ENCODE measurements around the gene ANKRD36C. TPM values are rescaled to one million over a fixed set of nuclear protein-coding genes. Genes with fewer than 3 reads are reported as not detected.
A peak's percentile ranks its signal among the peaks of the same experiment; 100 is the strongest.
"Not testable (repeated sequence)": the region's sequence is repeated elsewhere in the genome, so short reads cannot be mapped to it uniquely, and the experiment has no call there.

The ANKRD36C gene
- total RNA-seq: 10 to 100 TPM; 22.2 to 45.8 (median 32.5) TPM
- long read RNA-seq, donor 1, partial matches to known transcripts: 2 of 5 reads
- long read RNA-seq, donor 1, other reads (novel, unspliced or antisense): 3 of 5 reads
- long read RNA-seq, donor 2, partial matches to known transcripts: 7 of 9 reads
- long read RNA-seq, donor 2, other reads (novel, unspliced or antisense): 2 of 9 reads

- intact Hi-C loops (cut with DNase I, micrococcal nuclease): not testable (repeated sequence)
- peak within 1 kb of the TSS; percentile 25 for H3K4me3 ChIP-seq
These were observed at the start of gene ANKRD36C for GRCh38 chr2:95991351-95992094. ANKRD36C (minus strand) TSS chr2:95991824; CDS start chr2:95991708, 116 bp downstream.

GRCh38 chr2:96035554-96035953, 43.9 kb upstream of the ANKRD36C start:
- intact Hi-C loops (cut with DNase I, micrococcal nuclease); H3K36me3 ChIP-seq (ENCODE audit: low read depth); H3K4me3 ChIP-seq; ATAC-seq; H3K9me3 ChIP-seq; H3K4me1 ChIP-seq (ENCODE audit: low read depth); DNase-seq: not testable (repeated sequence)

More at GRCh38 chr2:95991351-95992094, at the start of gene ANKRD36C:
- DNase-seq: peak; percentile 69 to 80 (median 70)
- not testable (repeated sequence) for H3K9me3 ChIP-seq; H3K4me1 ChIP-seq (ENCODE audit: low read depth); H3K36me3 ChIP-seq (ENCODE audit: low read depth)
- peak; percentile 93 for ATAC-seq

- H3K9me3 ChIP-seq; H3K4me1 ChIP-seq (ENCODE audit: low read depth); DNase-seq; ATAC-seq; H3K36me3 ChIP-seq (ENCODE audit: low read depth); H3K4me3 ChIP-seq; intact Hi-C loops (cut with DNase I, micrococcal nuclease): not testable (repeated sequence)
These were observed 43.2 kb upstream of the ANKRD36C start, which contains the start of gene GPAT2 for GRCh38 chr2:96034792-96035191. GPAT2 (minus strand) TSS chr2:96034916; CDS start chr2:96032359, 2,557 bp downstream.

DNA sequence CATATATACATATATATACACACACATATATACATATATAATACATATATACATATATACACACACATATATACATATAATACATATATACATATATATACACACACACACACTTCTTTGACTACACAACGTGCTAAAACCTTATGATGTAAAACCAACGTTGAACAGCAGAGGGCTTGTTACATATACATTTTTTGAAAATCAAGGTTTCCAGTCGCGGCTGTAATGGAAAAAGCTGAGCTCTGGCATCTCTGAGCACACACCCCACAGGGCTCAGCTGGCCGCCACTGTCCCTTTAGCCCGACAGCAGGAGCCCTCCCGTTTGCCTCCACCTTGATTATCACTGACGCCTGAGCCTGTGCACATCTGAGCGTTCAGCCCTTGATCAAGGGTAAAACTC, 42.4 kb upstream of the ANKRD36C start:
- H3K4me1 ChIP-seq (ENCODE audit: low read depth); intact Hi-C loops (cut with DNase I, micrococcal nuclease); H3K9me3 ChIP-seq; ATAC-seq; H3K36me3 ChIP-seq (ENCODE audit: low read depth); DNase-seq; H3K4me3 ChIP-seq: not testable (repeated sequence)

DNA sequence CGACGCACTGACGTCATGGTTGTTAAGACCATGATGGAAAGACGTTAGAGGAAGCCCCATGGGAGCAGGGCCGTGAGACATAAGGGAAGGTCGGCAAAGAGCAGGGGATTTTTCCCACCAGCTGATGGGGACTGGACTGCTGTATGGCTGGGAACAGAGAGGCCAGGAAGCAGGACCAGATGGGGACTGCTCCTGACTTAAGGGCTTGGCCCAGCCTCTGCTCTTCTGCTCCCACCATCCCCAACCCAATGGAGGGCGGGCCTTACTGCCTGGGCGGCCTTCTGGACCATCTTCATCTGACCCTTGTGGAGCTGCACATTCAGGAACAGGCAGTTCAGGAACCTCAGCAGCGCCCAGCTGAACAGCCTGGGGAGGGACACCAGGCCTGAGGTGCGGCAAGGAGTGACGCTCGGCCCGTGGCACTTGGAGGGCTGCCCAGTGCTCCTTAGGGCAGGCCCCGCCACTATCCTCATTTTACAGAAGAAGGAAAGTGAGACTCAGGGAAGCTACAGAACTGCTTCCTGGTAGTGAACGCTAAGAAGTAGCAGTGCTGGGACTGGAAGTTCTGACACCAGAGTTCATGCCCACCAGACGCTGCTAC, 36.2 kb upstream of the ANKRD36C start:
- H3K36me3 ChIP-seq (ENCODE audit: low read depth); H3K4me1 ChIP-seq (ENCODE audit: low read depth); H3K9me3 ChIP-seq; DNase-seq; intact Hi-C loops (cut with DNase I, micrococcal nuclease); H3K4me3 ChIP-seq: not testable (repeated sequence)
- ATAC-seq: peak; percentile 86

GRCh38 chr2:96025755-96026154, 34.1 kb upstream of the ANKRD36C start:
- H3K36me3 ChIP-seq (ENCODE audit: low read depth); intact Hi-C loops (cut with DNase I, micrococcal nuclease); ATAC-seq; H3K9me3 ChIP-seq; H3K4me1 ChIP-seq (ENCODE audit: low read depth); H3K4me3 ChIP-seq; DNase-seq: not testable (repeated sequence)

DNA sequence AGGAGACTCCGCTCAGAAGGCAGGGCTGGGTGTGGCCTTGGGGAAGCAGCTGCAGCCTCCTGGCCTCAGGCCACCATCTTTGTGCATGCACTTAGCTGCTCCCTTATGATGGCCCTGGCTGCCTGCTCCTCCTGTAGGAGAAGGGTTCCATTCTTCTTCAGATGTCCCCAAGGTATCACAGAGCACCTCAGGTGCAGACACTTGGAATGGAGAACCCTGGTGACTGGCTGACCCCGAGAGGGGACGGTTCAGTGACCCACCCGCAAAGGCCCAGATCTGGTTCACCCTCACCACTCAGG, 33.5 kb upstream of the ANKRD36C start:
- H3K9me3 ChIP-seq: no peaks in the 10 kb centered on the region
- H3K36me3 ChIP-seq (ENCODE audit: low read depth): no peaks in the 10 kb centered on the region
- peak in 2 of 3 donors; percentile 26 to 42 for DNase-seq
- ATAC-seq: no peak
- H3K4me1 ChIP-seq (ENCODE audit: low read depth): no peaks in the 10 kb centered on the region
- intact Hi-C loops (cut with DNase I, micrococcal nuclease): no loop called here
- no peak overlapping the region for H3K4me3 ChIP-seq
- no peak for TF ChIP-seq CTCF (IDR thresholded peaks at IDR 0.05)

- no peak overlapping the region for H3K4me3 ChIP-seq
- H3K4me1 ChIP-seq (ENCODE audit: low read depth): no peaks in the 10 kb centered on the region
- no peak for TF ChIP-seq CTCF (IDR thresholded peaks at IDR 0.05)
- no peaks in the 10 kb centered on the region for H3K36me3 ChIP-seq (ENCODE audit: low read depth)
- peak in 2 of 3 donors; percentile 24 to 49 for DNase-seq
- intact Hi-C loops (cut with DNase I, micrococcal nuclease): no loop called here
- no peak for ATAC-seq
- no peaks in the 10 kb centered on the region for H3K9me3 ChIP-seq
These were observed 32.9 kb upstream of the ANKRD36C start for GRCh38 chr2:96024336-96025193.

DNA sequence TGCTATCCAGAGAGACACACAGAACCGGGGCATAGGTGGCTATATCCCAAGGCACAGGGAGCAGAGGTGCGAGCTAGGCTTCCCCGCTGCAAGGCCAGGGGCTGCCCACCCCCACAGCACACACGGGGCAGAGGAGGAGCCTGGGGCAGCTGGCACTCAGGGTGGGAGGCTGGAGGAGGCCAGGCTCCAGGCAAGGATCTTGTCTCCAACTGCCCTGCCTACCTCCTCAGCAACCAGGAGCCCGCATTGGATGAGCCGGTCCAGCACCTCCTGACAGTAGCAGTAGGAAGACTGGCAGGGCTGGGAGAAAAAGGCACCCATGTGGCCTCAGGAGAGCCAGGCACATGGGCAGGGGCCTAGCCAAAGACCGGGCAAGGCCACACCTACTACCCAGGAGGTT, 32.1 kb upstream of the ANKRD36C start:
- ATAC-seq; H3K4me3 ChIP-seq; H3K4me1 ChIP-seq (ENCODE audit: low read depth); intact Hi-C loops (cut with DNase I, micrococcal nuclease); H3K9me3 ChIP-seq; DNase-seq; H3K36me3 ChIP-seq (ENCODE audit: low read depth): not testable (repeated sequence)
